Colonic mucosa (tissue), 4 donors: ENCODE results near the gene PPP6R2. TPM values are rescaled to one million over a fixed set of nuclear protein-coding genes. Genes with fewer than 3 reads are reported as not detected.

Experiments
- DNase-seq: peaks from one replicate; pipeline ENCODE4 v3.0.0-alpha.2; 2020
- H3K27ac ChIP-seq: fragments of 200-600 bp; one replicate; pipeline ENCODE4 v1.8.0; 2021
- H3K27me3 ChIP-seq: fragments of 200-600 bp; one replicate; pipeline ENCODE4 v1.8.0; 2021
- H3K36me3 ChIP-seq: fragments of 200-600 bp; one replicate; pipeline ENCODE4 v1.8.0; 2021
- H3K4me1 ChIP-seq: fragments of 200-600 bp; one replicate; pipeline ENCODE4 v1.8.0; 2021; ENCODE audit warnings: mild to moderate bottlenecking
- H3K4me3 ChIP-seq: fragments of 200-600 bp; one replicate; pipeline ENCODE4 v1.8.0; 2021
- H3K9ac ChIP-seq, 2 donors: one replicate each; pipeline ENCODE4 v1.7.0; 2013; ENCODE audit warnings: control low read depth in 2 of 2, low read depth in 2 of 2, low read length in 2 of 2
- H3K9me3 ChIP-seq: fragments of 200-600 bp; one replicate; pipeline ENCODE4 v1.8.0; 2021
- intact Hi-C: fragments of 100-400 bp; cut with DNase I; formaldehyde crosslinking; loops from one replicate; pipeline ENCODE4 v1.14.1; 2022
- total RNA-seq, 2 donors: library from RNA; stranded (reverse); fragmentation: NEBNext Ultra II Directional in 1 of 2; extraction: Animal tissue kit (Norgen Biotek cat#: 25700) in 1 of 2; gene quantifications; one replicate each; pipeline ENCODE4 v1.2.1, GENCODE V29; 2021
- TF ChIP-seq, protein P1 (sequence below): fragments of 200-600 bp; IDR thresholded peaks from one replicate; pipeline ENCODE4 v1.8.0; 2022; ENCODE audit warnings: antibody characterized with exemption, mild to moderate bottlenecking
- donor health status: healthy.
- donor health status: DM: no; HTN: no; CAD: no.
- donor health status: DM: no; HTN: no; CAD: no.

PPP6R2 gene
- total RNA-seq, 2 donors from 2014 or later: 34.1 to 55.9 TPM

DNA sequence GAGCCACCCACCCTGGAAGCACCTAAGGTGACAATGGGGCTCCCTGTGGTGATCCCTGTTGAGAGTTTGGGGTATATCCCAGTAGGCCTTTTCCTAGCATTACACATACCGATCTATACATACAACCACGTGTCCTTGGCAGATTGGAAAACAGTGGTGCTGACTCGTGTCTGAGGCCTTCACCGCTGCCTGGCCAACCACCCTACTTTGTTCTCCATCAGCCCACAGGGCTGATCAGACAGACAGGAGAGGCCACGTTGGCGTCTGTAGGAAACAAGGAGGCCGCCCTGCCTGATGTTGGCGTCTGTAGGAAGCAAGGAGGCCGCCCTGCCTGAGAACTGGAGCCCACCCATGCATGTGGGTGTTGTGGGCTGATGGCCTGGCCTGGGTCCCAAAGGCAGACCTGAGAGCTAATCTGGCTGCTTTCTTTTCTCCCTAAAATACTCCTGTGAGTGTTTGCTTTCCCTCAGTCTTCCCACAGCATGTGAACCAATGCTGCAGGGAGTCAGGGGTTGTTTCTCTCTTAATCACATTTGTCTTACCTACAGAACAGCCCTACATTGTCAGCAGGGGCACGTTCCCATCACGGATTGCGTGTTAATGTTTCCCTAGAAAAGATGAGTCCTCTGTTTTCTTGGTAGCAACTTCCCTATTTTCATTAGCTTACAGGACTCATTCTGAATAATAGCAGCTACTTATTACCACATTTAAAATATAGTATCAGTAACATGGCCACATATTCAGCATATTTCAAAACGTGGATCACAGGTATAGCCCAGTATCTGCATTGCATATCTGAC is 74.5 kb downstream of the PPP6R2 start:
- no peak for DNase-seq
- intact Hi-C loops: no loop called here
- Histone ChIP-seq H3K27me3 (no peaks in the 10 kb centered on the region), H3K9ac (no peak overlapping the region), H3K27ac (no peak overlapping the region), H3K9me3 (no peaks in the 10 kb centered on the region), H3K4me1 (no peaks in the 10 kb centered on the region), H3K4me3 (no peak overlapping the region), H3K36me3 (peaks cover 24% of the 10 kb centered on the region)
- TF ChIP-seq, protein P1, sequence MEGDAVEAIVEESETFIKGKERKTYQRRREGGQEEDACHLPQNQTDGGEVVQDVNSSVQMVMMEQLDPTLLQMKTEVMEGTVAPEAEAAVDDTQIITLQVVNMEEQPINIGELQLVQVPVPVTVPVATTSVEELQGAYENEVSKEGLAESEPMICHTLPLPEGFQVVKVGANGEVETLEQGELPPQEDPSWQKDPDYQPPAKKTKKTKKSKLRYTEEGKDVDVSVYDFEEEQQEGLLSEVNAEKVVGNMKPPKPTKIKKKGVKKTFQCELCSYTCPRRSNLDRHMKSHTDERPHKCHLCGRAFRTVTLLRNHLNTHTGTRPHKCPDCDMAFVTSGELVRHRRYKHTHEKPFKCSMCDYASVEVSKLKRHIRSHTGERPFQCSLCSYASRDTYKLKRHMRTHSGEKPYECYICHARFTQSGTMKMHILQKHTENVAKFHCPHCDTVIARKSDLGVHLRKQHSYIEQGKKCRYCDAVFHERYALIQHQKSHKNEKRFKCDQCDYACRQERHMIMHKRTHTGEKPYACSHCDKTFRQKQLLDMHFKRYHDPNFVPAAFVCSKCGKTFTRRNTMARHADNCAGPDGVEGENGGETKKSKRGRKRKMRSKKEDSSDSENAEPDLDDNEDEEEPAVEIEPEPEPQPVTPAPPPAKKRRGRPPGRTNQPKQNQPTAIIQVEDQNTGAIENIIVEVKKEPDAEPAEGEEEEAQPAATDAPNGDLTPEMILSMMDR: no peak

DNA sequence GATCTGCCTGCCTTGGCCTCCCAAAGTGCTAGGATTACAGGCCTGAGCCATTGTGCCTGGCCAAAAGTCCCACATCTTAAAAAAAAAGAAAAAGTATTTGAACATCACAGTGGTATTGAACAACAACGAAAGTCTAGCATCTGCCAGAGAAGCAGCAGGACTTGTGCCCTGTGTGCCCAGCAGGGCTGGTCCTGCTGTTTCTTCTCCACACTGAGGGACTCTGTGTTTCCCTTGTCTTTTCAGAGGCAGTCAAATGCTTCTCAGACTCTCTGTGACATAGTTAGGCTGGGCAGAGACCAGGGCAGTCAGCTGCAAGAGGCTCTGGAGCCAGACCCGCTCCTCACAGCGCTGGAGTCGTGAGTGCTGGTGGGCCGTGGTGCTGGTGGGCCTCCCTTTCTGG is 75.5 kb downstream of the PPP6R2 start:
- intact Hi-C loops: no loop called here
- Histone ChIP-seq H3K9me3 (no peaks in the 10 kb centered on the region), H3K36me3 (peaks cover 24% of the 10 kb centered on the region)

DNA sequence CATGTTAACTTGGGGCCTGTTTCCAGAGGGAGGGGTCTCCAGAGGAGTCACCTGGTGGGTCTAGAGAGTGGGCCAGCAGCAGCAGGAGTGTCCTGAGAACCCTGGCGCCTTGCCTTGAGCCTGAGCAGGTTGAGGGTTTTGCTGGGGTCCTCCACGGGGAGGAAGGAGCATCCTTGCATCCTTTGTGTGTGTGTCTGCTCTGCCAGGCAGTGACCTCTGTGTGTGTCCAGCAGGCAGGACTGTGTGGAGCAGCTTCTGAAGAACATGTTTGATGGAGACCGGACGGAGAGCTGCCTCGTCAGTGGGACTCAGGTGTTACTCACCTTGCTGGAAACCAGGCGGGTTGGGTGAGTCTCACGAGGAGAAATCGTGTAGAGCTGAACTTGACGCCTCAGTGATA is 76.0 kb downstream of the PPP6R2 start:
- intact Hi-C loops: no loop called here
- DNase-seq: no peak
- TF ChIP-seq, protein P1: no peak
- Histone ChIP-seq H3K9ac (no peak overlapping the region), H3K9me3 (no peaks in the 10 kb centered on the region), H3K27ac (no peak overlapping the region), H3K4me3 (no peak overlapping the region), H3K4me1 (no peaks in the 10 kb centered on the region), H3K27me3 (no peaks in the 10 kb centered on the region), H3K36me3 (peaks cover 24% of the 10 kb centered on the region)

More for the DNA sequence above, 75.5 kb downstream of the PPP6R2 start:
- no peak overlapping the region for H3K4me3 ChIP-seq
- TF ChIP-seq, protein P1: no peak
- H3K9ac ChIP-seq: no peak overlapping the region
- no peaks in the 10 kb centered on the region for H3K4me1 ChIP-seq
- H3K27ac ChIP-seq: no peak overlapping the region
- H3K27me3 ChIP-seq: no peaks in the 10 kb centered on the region
- no peak for DNase-seq

DNA sequence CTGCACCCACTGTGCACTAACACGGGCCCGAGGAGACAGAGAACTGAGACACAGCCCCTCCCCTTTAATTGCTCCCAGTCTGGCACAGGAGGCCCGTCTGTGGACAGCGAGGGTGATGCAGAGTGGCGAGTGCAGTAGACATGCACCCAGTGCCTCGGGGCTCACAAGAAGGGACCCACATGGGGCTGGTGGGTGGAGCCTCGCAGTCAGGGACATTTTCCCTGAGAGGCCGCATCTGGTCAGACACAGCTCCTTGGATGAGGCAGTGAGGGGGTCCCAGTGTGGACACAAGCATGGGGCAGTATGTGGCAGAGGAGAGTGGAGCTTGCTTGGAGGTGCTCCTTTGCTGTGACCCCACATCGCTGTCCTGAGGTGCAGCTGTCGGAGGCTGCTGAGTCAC is 76.9 kb downstream of the PPP6R2 start:
- no peak for DNase-seq
- Histone ChIP-seq H3K9me3 (no peaks in the 10 kb centered on the region), H3K27ac (no peak overlapping the region), H3K4me1 (no peaks in the 10 kb centered on the region), H3K4me3 (no peak overlapping the region), H3K36me3 (peaks cover 20% of the 10 kb centered on the region), H3K9ac (no peak overlapping the region), H3K27me3 (no peaks in the 10 kb centered on the region)
- TF ChIP-seq, protein P1: no peak
- intact Hi-C loops: no loop called here

DNA sequence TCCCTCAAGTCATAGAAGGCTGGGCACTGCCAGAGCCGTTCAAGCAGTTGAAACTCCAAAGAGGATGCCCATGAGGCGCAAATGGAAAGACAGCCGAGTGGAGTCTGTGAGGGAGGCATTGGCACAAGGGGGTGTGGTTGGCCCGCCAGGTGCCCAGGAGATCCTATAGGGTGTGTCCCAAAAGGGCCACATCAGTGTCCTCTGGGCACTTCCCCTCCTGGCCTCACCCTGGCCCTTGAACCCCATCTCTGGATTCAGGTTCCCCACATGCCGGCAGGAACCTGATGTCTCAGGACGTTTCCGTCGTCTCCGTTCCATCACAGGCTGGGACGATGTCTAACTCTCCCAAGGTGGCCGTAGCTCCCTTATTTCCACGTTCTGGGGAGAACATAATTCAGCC is 77.5 kb downstream of the PPP6R2 start:
- Histone ChIP-seq H3K4me1 (no peaks in the 10 kb centered on the region), H3K4me3 (no peak overlapping the region), H3K36me3 (peaks cover 20% of the 10 kb centered on the region), H3K9ac (no peak overlapping the region), H3K9me3 (no peaks in the 10 kb centered on the region), H3K27me3 (no peaks in the 10 kb centered on the region), H3K27ac (no peak overlapping the region)
- no peak for DNase-seq
- TF ChIP-seq, protein P1: no peak
- intact Hi-C loops: no loop called here
